Hematopoietic multipotent progenitor cell treated with erythropoietin and hydrocortisone succinate and interleukin-3 and kit ligand, for 17 days (in vitro differentiated cells): ENCODE results near the gene PLCE1.
"Not testable (repeated sequence)": the region's sequence is repeated elsewhere in the genome, so short reads cannot be mapped to it uniquely, and the experiment has no call there.

Experiments
- DNase-seq: peaks from one replicate; pipeline ENCODE4 v3.0.0-alpha.2; 2015; ENCODE audit warnings: low spot score

PLCE1 gene

GRCh38 chr10:93993782-93994437 lies at the start of gene PLCE1:
TSS of gene PLCE1 (plus strand) at chr10:93993931. CDS start at chr10:94031047, 37,116 bp downstream.
- no peak for DNase-seq

GRCh38 chr10:93945819-93946218 lies 47.9 kb upstream of the PLCE1 start:
- no peak for DNase-seq

GRCh38 chr10:93947055-93947454 lies 46.7 kb upstream of the PLCE1 start:
- no peak for DNase-seq

- DNase-seq, result no peak
Observed at GRCh38 chr10:93947524-93947923, 46.2 kb upstream of the PLCE1 start.

GRCh38 chr10:93951905-93952304 lies 41.8 kb upstream of the PLCE1 start:
- DNase-seq, result no peak

GRCh38 chr10:93954299-93954698 lies 39.4 kb upstream of the PLCE1 start:
- no peak for DNase-seq

GRCh38 chr10:93954726-93955363 lies 38.9 kb upstream of the PLCE1 start:
- DNase-seq, result no peak

- no peak for DNase-seq
Observed at GRCh38 chr10:93958834-93959233, 34.9 kb upstream of the PLCE1 start.

- DNase-seq, result not testable (repeated sequence)
Observed at GRCh38 chr10:93960988-93961387, 32.7 kb upstream of the PLCE1 start.

- no peak for DNase-seq
Observed at GRCh38 chr10:93962973-93963372, 30.8 kb upstream of the PLCE1 start.

GRCh38 chr10:93963434-93963833 lies 30.3 kb upstream of the PLCE1 start:
- DNase-seq, result no peak

GRCh38 chr10:93965911-93966310 lies 27.8 kb upstream of the PLCE1 start:
- DNase-seq, result no peak

GRCh38 chr10:93967756-93968155 lies 26.0 kb upstream of the PLCE1 start:
- no peak for DNase-seq

GRCh38 chr10:93968540-93968945 lies 25.2 kb upstream of the PLCE1 start:
- DNase-seq, result no peak

- not testable (repeated sequence) for DNase-seq
Observed at GRCh38 chr10:93970433-93971010, 23.2 kb upstream of the PLCE1 start.

GRCh38 chr10:93973748-93974445 lies 19.8 kb upstream of the PLCE1 start:
- no peak for DNase-seq

GRCh38 chr10:93977442-93977841 lies 16.3 kb upstream of the PLCE1 start:
- DNase-seq, result no peak

- no peak for DNase-seq
Observed at GRCh38 chr10:93980486-93980885, 13.2 kb upstream of the PLCE1 start.

- no peak for DNase-seq
Observed at GRCh38 chr10:93991114-93991513, 2.6 kb upstream of the PLCE1 start.

GRCh38 chr10:93991596-93992284 lies 2.0 kb upstream of the PLCE1 start:
- no peak for DNase-seq

- no peak for DNase-seq
Observed at GRCh38 chr10:93992400-93993030, 1.2 kb upstream of the PLCE1 start.

GRCh38 chr10:93993414-93993781 lies 333 bp upstream of the PLCE1 start:
- no peak for DNase-seq
